ENCODE measurements around the gene KLHDC7A. TPM values are rescaled to one million over a fixed set of nuclear protein-coding genes. Genes with fewer than 3 reads are reported as not detected.

KLHDC7A gene
- total and polyA plus RNA-seq, 7 experiments from 2014 or later, result 0.08 to 0.15 TPM; not detected in 5

Other genes starting within 250 kb of the KLHDC7A start
- not detected for gene PAX7, start 149.9 kb downstream of the KLHDC7A start, total RNA-seq
- not detected for gene PAX7, start 149.9 kb downstream of the KLHDC7A start, polyA plus RNA-seq